ENCODE measurements around the gene GREB1.
"Not testable (repeated sequence)": the region's sequence is repeated elsewhere in the genome, so short reads cannot be mapped to it uniquely, and the experiment has no call there.

Gene GREB1

DNA sequence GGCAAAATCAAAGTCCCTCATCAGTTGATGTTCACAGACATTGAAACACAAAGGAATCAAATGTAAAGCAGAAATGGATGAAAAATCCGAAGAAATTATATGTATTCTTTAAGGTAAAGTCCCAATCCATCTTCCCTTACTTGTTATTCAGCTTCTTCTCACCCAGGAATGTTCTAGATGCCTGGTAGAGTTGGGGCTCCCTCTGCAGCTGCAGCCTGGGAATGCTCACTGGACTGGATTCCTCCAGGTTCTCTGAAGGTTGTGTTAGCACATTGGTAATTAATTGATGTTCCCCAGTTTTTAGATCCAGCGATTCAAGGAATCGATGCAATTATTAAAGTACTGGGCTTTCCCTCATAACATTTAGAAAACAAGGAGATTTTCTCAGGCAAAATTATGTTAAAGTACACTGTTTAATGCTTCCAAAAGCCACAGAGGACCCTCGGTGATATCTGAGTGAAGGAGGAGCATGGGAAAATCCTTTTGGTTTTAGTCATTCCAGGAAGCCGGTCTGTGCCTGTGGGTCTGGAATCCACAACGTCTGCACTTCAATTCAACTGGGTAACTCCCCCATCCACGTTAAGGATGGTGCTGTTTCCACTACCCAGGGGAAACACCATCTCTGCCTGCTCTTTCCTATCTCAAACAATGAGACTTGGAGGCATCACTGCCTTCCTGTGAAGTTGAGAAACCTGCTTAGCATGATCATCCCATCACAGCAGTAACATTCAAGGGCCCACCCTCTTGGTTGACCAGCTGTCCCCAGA is 114.2 kb downstream of the GREB1 start:
- DNase-seq = no peak

DNA sequence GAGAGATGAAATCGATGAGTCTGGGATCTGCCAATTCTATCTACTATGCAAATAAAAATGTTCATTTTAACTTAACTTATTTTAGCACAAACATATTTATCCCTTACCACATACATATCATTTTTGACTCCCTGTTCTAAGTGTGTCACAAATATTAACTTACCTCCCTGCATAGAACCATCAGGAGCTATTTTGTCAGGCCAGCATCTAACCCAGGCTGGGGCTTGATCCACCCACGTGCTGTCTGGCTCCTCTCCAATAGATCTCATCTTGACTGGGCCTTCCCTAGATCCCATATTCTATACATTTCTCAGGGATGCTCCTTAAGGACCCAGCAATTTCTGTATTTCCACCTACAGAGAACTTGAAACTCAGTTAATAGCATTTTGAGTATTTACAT is 115.2 kb downstream of the GREB1 start:
- DNase-seq = no peak

DNA sequence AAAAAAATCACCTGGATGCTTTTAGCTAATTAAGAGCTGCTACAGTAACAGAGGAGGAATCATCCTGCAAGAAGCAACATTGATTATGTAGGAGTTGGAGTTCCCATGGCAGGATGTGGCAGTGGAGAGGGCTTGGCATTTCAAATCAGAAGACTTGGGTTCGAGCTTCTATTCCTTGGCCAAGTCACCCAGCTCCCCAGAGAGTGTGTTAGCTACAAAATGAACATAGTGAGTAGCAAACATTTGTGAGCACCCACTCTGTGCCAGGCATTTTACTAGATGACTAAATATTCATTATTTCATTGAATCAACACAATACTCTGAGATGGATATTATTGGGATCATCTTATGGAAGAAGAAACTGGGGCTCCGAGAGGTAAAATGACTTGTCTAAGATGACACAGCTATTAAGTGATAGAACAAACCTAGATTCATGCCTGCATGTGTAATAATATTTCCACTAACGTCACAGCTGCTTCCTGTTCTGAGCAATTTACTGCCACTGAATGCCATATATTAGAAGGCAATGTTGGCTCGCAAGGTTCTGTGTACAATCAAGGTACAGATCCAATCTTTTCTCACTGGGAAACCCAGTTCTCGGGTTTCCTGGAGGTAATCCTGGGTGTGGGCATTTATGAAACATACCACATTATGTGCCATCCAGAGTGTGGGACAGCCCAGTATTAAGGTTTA is 118.2 kb downstream of the GREB1 start:
- no peak for DNase-seq

DNA sequence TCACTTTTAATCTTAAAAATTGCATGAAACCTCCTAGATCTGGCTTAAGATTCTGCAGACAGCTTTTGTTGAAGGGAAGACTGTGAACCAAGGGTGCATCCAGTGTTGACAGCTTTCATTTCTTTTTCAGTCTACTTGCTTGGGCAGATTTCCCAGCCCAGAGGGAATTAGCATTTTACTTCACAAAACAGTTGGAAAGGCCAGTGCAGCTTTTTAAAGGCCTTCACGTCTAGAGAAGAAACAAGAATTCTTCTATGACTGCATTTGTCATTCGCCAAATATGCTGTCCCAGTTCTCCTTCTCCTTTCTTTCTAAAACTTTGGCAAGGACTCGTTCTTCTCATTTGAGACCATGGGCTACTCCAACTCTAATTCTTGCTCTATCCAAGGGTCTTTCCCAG is 118.7 kb downstream of the GREB1 start:
- DNase-seq = no peak

DNA sequence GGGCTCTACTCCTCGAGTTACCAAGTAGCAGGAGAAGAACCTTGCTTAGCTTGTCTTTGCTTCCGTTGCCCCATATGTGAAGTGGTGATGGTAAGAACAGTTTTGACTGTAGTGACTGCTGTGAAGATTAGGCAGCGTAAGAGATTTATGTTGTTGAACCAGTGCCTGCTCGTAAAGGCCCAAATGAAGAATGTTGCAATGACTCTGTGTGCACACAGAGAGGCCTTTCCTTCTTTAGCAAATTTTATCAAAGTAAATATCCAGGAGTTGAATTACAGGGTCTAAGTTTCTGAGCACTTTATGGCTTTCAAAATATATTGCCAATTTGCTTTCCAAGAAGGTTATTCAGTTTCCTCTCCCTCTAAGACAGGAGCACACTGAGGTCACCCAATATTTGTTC is 121.7 kb downstream of the GREB1 start:
- no peak for DNase-seq

DNA sequence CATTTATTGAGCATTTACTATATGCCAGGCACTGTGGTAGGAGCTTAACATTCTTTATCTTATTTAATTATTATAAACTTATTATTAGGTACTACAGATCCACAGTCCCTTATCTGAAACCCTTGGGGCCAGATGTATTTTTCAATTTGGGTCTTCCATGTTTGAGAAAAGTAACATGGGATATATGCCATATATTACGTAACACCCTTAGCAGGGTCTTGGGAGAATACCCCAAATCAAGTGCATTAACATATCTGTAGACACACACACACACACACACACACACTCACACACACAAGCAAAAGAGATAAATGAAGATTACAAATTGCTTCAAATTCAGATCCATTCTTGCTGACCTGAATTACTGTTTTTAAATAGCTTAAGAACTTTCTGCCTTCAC is 122.4 kb downstream of the GREB1 start:
- DNase-seq = no peak

DNA sequence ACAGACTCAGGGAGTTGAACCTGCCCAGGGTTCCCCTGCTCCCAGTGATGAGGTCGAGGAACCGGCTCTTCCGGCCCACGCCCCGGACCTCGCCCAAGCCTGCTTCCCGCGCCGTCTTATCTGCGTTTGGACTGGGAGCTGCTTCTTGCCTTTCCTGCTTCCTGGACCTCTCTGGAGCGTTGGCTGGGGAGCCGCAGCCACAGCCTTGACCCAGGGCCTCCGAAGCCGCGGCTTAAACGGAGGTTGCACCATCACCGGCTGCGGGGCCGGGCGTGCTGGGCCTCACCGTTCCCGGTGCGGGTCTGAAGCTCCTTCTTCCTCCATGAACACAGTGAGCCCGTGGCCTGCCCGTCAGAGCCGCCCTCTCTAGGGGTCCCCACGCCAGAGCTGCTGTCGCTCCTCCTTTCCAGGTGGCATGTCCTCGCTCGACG is 122.8 kb downstream of the GREB1 start:
- no peak for DNase-seq

DNA sequence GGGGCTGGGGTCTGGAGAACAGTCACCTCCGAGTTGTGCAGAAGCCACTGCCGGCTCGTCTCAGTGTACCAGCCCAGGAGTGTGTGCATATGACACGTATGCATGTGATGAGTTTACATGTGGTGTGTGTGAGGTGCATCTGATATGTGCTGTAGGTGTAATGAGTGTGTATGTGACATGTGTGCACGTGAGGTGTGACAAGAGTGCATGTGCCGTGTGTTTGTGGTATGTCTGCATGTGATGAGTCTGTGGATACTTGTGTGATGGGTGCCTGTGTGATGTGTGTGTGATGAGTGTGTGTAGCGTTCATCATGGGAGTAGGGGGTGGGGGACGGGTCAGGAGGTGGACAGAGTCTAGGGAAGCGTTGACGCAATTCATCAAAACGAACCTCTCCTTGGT is 123.3 kb downstream of the GREB1 start:
- no peak for DNase-seq

DNA sequence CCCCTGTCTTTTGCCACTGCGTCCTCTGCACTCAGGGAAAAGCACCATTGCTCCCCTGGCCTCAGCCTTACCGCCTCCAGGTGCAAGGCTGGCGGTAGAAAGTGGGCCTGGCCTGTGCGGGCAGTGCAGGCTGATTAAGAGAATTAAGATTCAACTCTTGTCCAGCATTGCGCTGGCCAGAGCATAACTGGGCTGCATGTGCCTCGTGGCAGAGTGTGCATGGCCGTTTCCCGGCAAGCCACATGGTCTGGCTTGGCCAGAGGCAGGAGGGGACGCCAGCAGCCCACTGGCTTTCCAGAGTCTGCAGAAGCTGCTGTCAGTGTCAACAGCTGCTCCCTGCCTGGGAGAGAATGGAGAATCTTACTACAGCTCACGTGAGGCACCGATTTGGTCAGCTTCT is 123.8 kb downstream of the GREB1 start:
- no peak for DNase-seq

DNA sequence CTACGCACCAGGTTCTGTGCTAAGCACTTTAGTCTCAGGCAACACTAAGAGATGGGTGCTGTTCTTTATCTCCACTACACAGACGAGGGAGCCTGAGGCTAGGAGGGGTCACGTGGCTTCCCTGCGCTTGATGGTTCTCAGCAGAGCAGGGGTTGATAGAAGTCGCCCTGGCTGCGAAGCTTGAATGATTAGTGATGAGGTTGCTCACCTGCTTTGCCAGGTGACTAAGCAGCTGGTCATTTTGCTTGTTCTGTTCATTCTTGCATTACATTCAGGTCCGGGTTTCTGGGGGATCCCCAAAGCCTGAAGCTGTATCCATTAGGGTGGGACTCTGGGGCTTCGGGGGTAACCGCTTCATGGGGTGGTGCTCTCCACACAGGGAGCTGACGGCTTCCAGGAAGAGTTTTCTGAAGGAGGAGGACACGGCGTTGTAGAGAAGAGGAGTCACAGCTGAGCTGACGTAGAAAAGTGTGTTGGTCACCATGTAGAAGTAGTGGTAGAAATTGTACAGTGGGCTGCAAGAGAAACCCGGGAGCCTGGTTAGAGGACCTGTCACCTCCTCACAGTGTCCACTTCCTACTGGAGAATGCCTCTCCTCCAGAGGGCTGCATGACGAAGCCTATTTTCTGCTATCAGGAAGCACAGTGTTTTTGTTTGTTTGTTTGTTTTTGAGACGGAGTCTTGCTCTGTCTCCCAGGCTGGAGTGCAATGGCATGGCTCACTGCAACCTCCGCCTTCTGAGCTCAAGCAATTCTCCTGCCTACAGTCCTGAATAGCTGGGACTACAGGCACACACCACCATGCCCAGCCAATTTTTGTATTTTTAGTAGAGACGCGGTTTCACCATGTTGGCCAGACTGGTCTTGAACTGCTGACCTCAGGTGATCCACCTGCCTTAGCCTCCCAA is 124.6 kb downstream of the GREB1 start:
- DNase-seq = no peak

DNA sequence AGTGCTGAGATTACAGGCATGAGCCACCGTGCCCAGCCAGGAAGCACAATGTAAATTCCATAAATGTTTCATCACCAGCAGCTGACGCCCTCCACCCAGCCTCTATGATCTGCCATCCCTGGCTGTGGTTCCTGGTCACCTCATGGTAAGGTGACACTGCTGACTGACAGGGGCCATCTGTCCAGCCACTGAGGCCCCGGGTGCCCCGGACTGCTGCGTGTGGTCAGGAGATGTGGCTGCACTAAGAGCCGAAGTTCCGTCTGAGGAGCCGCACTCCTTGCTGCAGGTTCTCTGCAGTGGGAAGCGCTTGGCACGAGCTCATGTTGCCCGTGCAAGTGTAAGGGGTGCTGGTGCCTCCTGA is 125.2 kb downstream of the GREB1 start:
- no peak for DNase-seq

DNA sequence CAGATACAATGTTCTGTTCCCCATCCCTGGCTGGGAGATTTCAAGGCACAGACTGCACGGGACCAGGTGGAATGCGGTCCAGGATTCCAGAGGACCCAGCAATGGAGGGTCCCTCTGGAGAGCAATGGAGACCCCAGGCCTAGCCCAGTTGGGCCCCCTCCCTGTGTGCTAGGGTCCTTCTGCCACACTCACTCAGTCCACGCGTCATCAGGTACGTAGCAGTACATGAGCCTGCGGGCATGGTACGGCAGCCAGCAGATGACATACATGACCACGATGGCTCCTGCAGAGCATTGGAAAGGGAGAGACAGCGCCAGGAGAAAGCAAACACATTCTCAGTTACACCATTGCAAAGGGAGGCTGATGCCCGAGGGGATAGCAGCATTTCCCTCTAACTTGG is 126.0 kb downstream of the GREB1 start:
- no peak for DNase-seq

DNA sequence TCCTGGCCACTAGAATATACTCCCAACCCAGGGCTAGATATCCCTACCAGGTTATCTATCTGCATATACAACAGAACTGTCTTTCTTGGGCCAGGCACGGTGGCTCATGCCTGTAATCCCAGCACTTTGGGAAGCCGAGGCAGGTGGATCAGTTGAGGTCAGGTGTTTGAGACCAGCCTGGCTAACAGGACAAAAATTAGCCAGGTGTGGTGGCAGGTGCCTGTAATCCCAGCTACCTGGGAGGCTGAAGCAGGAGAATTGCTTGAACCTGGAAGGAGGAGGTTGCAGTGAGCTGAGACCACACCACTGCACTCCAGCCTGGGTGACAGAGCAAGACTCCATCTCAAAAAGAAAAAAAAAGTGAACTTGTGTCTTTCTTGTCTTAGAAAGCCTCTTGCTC is 126.6 kb downstream of the GREB1 start:
- not testable (repeated sequence) for DNase-seq

DNA sequence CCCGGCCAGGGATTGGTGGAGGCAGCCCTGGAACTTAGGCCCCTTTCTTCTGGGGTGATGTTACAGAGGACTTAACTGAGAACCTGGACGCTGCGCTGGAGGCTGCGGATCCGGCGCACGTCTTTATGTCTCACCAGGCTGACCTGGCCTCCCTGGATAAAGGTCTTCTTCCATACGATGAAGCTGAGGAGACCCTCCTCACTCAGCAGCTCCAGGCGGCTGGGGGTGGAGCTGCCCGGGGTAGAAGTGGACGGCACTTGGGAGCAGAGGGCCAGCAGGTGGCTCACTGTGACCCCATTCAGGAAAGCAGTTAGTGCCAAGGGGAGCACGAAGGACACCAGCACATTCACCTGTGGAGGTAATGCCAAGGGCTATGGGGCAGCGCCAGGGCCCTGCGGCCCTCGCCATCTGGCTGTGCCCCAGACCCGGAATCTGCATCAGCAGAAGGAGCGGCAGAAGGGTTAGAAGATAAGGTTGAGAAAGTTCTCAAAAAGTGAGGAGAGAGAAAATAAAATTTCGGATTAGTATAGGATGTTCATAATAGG is 128.1 kb downstream of the GREB1 start:
- no peak for DNase-seq

DNA sequence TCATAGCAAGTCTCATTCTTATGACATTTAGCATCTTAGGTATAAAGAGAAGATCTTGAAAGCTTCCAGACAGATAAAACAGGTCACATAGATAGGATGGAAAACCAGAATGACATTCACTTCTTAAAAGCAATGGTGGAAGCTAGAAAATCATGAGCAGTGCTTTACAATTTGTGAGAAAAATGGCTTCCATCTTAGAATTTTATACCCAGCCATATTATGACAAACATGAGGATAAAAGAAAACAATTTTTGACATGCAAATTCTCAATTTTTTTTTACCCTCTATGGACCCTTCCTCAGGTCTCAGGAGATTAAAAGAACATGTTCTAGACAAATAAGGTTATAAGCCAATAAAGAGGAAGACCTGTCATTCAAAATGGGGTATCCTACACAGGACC is 129.0 kb downstream of the GREB1 start:
- no peak for DNase-seq

DNA sequence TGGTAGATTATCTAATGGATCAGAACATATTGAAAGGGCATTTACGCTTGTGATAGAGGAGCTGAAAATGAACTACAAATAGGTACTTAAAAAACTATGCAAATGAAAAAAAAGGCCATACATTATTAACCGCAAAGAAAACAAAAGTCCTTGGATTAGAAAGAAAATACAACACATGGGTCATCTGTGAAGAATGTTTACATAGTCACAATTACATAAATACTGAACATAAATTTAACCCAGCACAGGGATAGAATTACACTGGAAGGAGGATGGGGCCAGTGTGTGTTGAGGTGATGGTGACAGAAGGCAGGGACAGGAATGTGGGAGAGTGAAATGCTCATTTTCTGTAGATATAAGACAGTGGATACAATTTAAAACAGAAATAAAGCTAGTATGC is 129.6 kb downstream of the GREB1 start:
- DNase-seq = no peak

DNA sequence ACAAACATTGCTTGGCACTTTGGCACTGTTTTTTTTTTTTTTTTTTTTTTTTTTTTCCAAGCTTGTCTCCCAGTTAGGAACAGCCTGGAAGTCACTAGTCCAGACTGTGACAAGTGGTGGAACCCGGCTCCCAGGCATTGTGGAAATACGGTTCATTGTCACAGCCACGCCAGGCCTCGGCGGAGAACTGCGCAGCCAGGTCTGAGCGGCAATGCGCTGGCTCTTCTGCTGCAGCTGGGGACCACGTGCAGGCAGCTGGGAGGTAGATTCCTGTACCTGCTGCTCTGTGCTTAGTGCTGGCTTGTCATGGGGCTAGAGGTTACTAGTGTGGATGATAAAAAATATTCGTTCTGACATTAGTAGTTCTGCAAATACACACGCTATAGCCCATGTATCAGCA is 131.2 kb downstream of the GREB1 start:
- no peak for DNase-seq

DNA sequence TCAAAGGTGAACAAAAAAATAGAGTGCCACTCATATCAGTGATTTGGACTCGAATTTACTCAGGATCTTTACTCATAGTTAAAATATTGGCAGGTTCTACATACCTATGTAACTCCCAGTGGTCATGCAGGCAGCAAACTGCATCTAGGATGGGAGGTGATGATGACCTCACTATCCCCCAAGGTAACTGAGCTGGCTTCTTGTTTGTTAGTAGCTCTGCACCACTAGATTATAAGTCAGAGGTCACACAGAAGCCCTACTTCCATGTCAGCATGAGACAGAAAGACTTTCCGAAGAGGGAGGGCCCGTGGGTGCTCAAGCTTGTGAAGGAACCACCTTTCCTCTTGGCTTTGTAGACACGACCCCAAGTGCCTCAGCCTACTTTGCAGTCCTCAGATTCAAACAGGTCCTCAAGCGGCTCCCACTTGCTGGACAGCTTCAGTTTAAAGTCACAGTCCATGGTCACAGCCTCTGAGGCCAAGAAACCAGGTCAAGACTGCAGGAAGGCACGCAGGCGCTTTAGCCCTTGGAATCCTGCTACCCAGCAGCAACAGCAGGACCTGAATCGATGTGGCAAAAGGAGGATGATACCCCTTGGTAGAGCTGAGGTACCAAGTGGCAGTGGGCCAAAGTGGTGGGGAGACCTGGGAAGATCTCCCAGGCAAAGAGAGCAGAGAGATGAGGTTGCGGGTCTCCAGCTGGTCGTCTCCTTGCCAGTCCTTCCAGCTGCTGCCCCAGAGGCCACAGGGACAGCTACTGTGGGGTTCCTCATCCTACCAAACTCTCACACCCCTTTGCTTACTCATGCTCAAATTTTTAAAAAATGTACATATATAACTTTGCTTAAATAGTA is 131.9 kb downstream of the GREB1 start:
- DNase-seq = no peak

DNA sequence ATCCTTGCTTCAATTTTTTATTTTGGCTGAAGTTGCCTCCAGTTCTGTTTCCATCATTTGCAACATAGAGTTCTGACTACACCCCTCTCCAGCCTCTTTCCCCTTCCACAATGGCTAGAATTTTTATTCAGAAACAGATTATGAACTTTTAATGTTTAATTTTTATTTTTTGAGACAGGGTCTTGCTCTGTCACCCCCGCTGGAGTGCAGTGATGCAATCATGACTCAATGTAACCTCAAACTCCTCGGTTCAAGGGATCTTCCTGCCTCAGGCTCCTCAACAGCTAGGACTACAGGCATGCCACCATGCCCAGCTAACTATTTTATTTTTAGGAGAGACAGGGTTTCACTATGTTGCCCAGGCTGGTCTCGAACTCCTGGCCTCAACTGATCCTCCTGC is 133.3 kb downstream of the GREB1 start:
- no peak for DNase-seq

DNA sequence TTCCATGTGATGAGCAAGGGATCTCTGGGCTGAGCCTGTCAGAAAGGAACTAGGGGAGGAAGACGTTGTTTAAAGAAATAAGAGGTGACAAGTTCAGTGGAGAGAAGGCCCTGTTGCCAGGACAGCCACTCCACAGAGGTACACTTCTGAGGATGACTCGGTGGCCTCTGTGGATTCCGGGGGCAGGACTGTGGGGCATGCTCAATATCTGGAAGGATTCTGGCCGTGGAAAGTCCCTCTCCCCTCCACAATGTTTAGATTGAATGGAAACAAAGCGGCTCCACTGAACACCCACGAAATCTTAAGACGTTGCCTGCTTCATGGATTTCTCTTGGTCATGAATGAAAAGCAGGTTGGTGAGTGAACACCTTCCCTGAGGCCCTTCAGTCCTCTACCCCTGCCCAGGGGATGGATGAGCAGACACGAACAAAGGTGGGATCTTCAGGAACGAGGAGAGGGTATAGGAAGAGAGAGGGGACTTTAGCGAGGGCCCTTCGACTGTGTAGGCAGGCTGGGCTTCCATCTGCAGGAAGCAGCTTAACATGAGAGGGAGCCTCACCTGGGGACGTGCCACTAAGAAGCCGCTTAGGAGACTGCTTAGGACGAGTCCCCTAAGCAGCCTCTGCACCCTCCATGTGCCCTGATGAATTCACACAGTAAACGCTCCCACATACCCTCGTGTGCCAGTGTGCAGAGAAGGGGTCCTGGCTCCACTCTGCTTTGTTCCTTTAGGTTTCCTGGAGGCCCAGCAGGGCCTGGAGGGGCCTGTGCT is 134.2 kb downstream of the GREB1 start:
- no peak for DNase-seq

DNA sequence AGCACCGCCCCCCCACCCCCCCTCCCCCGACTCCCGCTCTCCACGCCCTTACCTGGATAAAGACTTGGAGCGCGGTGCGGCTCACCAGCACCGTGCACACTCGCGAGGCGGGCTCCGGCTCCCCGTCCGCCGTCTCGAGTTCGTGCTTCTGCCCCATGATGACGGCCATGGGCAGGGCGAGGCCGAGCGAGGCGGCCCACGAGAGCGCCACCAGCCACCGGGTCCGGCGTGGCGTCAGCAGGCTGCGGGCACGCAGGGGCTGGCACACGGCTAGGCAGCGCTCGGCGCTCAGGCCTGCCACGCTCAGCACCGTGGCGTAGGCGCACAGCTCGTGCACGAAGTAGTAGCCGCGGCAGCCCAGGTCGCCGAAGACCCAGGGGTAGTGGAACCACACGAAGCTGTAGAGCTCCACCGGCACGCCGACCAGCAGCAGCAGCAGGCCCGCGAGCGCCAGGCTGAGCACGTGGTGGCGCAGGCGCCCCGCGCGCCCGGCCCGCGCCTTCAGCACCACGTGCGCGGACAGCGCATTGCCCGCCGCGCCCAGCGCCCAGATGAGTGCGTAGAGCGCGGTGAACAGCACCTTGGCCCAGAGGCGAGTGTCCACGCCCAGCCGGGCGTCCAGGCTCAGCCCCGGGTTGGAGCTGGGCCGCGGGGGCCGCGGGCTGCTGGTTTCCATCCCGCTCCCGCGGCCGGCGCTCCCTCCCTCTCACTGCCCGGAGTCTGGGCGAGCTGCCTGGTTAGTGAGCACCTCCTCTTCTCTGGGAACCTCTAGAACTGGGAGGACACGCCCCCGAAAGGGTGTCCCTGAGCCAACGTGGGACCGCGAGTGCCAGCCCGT is 135.8 kb downstream of the GREB1 start, which contains the start of gene NTSR2:
Gene NTSR2 (minus strand): TSS at position 742 of the 838 bp plus-strand sequence. CDS start 66 bp downstream, at position 676.
- no peak for DNase-seq

Data from GF-D8 (cell line).